Liver (tissue), 9 donors: ENCODE measurements around the gene GLIPR1L2. TPM values are rescaled to one million over a fixed set of nuclear protein-coding genes. Genes with fewer than 3 reads are reported as not detected.
"Not testable (repeated sequence)": the region's sequence is repeated elsewhere in the genome, so short reads cannot be mapped to it uniquely, and the experiment has no call there.

Experiments used
- DNase-seq: peaks from one replicate; pipeline ENCODE4 v3.0.0-alpha.2; 2017; ENCODE audit warnings: low spot score
- H3K27ac ChIP-seq, 2 donors: one replicate each; pipeline ENCODE4 v1.7.0; 2013; ENCODE audit warnings: inconsistent platforms in 2 of 2, low read length in 2 of 2, control low read depth in 1 of 2, low read depth in 1 of 2, mild to moderate bottlenecking in 1 of 2
- H3K27me3 ChIP-seq, 4 donors: one replicate each; pipeline versions ENCODE4 v1.6.1 to v1.7.0; 2013; ENCODE audit warnings: low read length in 3 of 4, inconsistent platforms in 1 of 4, mild to moderate bottlenecking in 1 of 4, moderate library complexity in 1 of 4; ENCODE audit not compliant: control insufficient read depth in 4 of 4, insufficient read depth in 4 of 4
- H3K36me3 ChIP-seq, 4 donors: one replicate each; pipeline versions ENCODE4 v1.6.1 to v1.7.0; 2013; ENCODE audit warnings: low read length in 3 of 4, mild to moderate bottlenecking in 3 of 4, low read depth in 1 of 4, moderate library complexity in 1 of 4; ENCODE audit not compliant: control insufficient read depth in 4 of 4, insufficient read depth in 3 of 4
- H3K4me1 ChIP-seq, 4 donors: one replicate each; pipeline versions ENCODE4 v1.6.1 to v1.7.0; 2013; ENCODE audit warnings: low read length in 3 of 4, mild to moderate bottlenecking in 3 of 4, moderate library complexity in 1 of 4; ENCODE audit not compliant: control insufficient read depth in 4 of 4, insufficient read depth in 4 of 4
- H3K4me3 ChIP-seq, 3 donors: one replicate each; pipeline versions ENCODE4 v1.6.1 to v1.7.0; 2013; ENCODE audit warnings: low read length in 3 of 3, control low read depth in 1 of 3, low read depth in 1 of 3, mild to moderate bottlenecking in 1 of 3
- H3K9ac ChIP-seq, 2 donors: one replicate each; pipeline ENCODE4 v1.7.0; 2013; ENCODE audit warnings: low read length in 2 of 2, mild to moderate bottlenecking in 2 of 2, moderate library complexity in 2 of 2, control low read depth in 1 of 2, low read depth in 1 of 2
- H3K9me3 ChIP-seq, 4 donors: one replicate each; pipeline versions ENCODE4 v1.6.1 to v1.7.0; 2013; ENCODE audit warnings: low read length in 3 of 4; ENCODE audit not compliant: control insufficient read depth in 4 of 4
- ATF3 ChIP-seq: IDR thresholded peaks from 2 replicates; pipeline ENCODE4 v1.6.1; 2016; ENCODE audit warnings: antibody characterized with exemption
- CTCF ChIP-seq: fragments of 150-350 bp; IDR thresholded peaks from 2 replicates; pipeline ENCODE4 v1.5.1; 2017; ENCODE audit warnings: improper control_type of control experiment, low read depth, low read length; ENCODE audit not compliant: missing input control
- EGR1 ChIP-seq, 2 donors: IDR thresholded peaks; 2 replicates each; pipeline ENCODE4 v1.6.1; 2016 to 2018; ENCODE audit warnings: antibody characterized with exemption in 2 of 2, low read depth in 2 of 2
- FOXA1 ChIP-seq: IDR thresholded peaks from 2 replicates; pipeline ENCODE4 v1.6.1; 2016; ENCODE audit warnings: antibody characterized with exemption
- FOXA2 ChIP-seq: IDR thresholded peaks from 2 replicates; pipeline ENCODE4 v1.6.1; 2016; ENCODE audit warnings: antibody characterized with exemption
- GABPA ChIP-seq, 2 donors: IDR thresholded peaks in 1 of 2; conservative IDR thresholded peaks in 1 of 2; 2 replicates each; pipeline ENCODE4 v1.6.1; 2016; ENCODE audit warnings: antibody characterized with exemption in 2 of 2, mild to moderate bottlenecking in 1 of 2, moderate library complexity in 1 of 2
- HNF4A ChIP-seq, 2 donors: conservative IDR thresholded peaks; 2 replicates each; pipeline ENCODE4 v1.6.1; 2016; ENCODE audit warnings: antibody characterized with exemption in 2 of 2, mild to moderate bottlenecking in 2 of 2
- HNF4G ChIP-seq: IDR thresholded peaks from 2 replicates; pipeline ENCODE4 v1.6.1; 2016; ENCODE audit warnings: antibody characterized with exemption
- JUND ChIP-seq, 2 donors: IDR thresholded peaks; 2 replicates each; pipeline ENCODE4 v1.6.1; 2016; ENCODE audit warnings: antibody characterized with exemption in 2 of 2
- MAX ChIP-seq: IDR thresholded peaks from 2 replicates; pipeline ENCODE4 v1.6.1; 2016; ENCODE audit warnings: antibody characterized with exemption
- RAD21 ChIP-seq, 2 donors: IDR thresholded peaks; 2 replicates each; pipeline ENCODE4 v1.6.1; 2016; ENCODE audit warnings: antibody characterized with exemption in 2 of 2, mild to moderate bottlenecking in 2 of 2
- REST ChIP-seq: IDR thresholded peaks from 2 replicates; pipeline ENCODE4 v1.6.1; 2016; ENCODE audit warnings: antibody characterized with exemption, mild to moderate bottlenecking
- RXRA ChIP-seq, 2 donors: IDR thresholded peaks; 2 replicates each; pipeline ENCODE4 v1.6.1; 2017 to 2018; ENCODE audit warnings: antibody characterized with exemption in 2 of 2, mild to moderate bottlenecking in 1 of 2
- SP1 ChIP-seq: IDR thresholded peaks from 2 replicates; pipeline ENCODE4 v1.6.1; 2018; ENCODE audit warnings: antibody characterized with exemption, mild to moderate bottlenecking
- TAF1 ChIP-seq: conservative IDR thresholded peaks from 2 replicates; pipeline ENCODE4 v1.6.1; 2016; ENCODE audit warnings: antibody characterized with exemption, mild to moderate bottlenecking
- YY1 ChIP-seq: IDR thresholded peaks from 2 replicates; pipeline ENCODE4 v1.6.1; 2016; ENCODE audit warnings: antibody characterized with exemption, mild to moderate bottlenecking
- ZBTB33 ChIP-seq: IDR thresholded peaks from 2 replicates; pipeline ENCODE4 v1.6.1; 2016; ENCODE audit warnings: antibody characterized with exemption
- WGBS: extraction: QIAGEN DNeasy Blood & Tissue Kit; methylation state at CpG from one replicate; pipeline ENCODE4 v1.1.7; 2013; 5-methylcytosine and 5-hydroxymethylcytosine counted together
- polyA plus RNA-seq, 2 donors: library from polyadenylated mRNA; stranded (reverse) in 1 of 2; unstranded in 1 of 2; fragments of 200-250 nt in 1 of 2; fragments of >200 nt in 1 of 2; fragmentation: Nextera tagmentation in 1 of 2; extraction: Ambion mirVana in 1 of 2; gene quantifications; one replicate each; pipeline versions ENCODE4 v1.2.1 to v1.2.3, GENCODE V29; 2013 to 2015
- total RNA-seq, 2 donors: library from RNA; depleted of rRNA; stranded (reverse); fragments of >200 nt; gene quantifications; one replicate each; pipeline ENCODE4 v1.2.3, GENCODE V29; 2014
- donor health status: healthy.
- donor health status: healthy.
- donor health status: healthy.
- donor health status: healthy.
- donor health status: healthy.

Gene GLIPR1L2
- total and polyA plus RNA-seq, 4 donors, result 0.05 to 0.38 (median 0.26) TPM

GRCh38 chr12:75444429-75445136, 53.7 kb downstream of the GLIPR1L2 start:
- 88% methylated on average over 6 of the region's 6 CpGs for WGBS
- Histone ChIP-seq H3K27ac (no peak overlapping the region), H3K9me3 (no peaks in the 10 kb centered on the region), H3K9ac (no peak overlapping the region), H3K36me3 (no peaks in the 10 kb centered on the region), H3K27me3 (no peaks in the 10 kb centered on the region), H3K4me1 (no peaks in the 10 kb centered on the region), H3K4me3 (no peak overlapping the region)
- TF ChIP-seq ZBTB33, result no peak
- TF ChIP-seq RAD21 (IDR thresholded peaks at IDR 0.05), result no peak
- TF ChIP-seq GABPA (IDR thresholded peaks at IDR 0.05 in 1 of 2, conservative IDR thresholded peaks at IDR 0.05 in 1 of 2), result no peak
- no peak for TF ChIP-seq FOXA2
- TF ChIP-seq TAF1, result no peak
- TF ChIP-seq ATF3, result no peak
- TF ChIP-seq REST, result no peak
- TF ChIP-seq EGR1 (IDR thresholded peaks at IDR 0.05; ENCODE audit: low read depth in 2 of 2), result no peak
- TF ChIP-seq HNF4A (conservative IDR thresholded peaks at IDR 0.05), result no peak
- TF ChIP-seq SP1, result no peak
- TF ChIP-seq HNF4G, result no peak
- no peak for TF ChIP-seq JUND (IDR thresholded peaks at IDR 0.05)
- no peak for TF ChIP-seq FOXA1
- no peak for TF ChIP-seq MAX
- no peak for TF ChIP-seq CTCF
- TF ChIP-seq RXRA (IDR thresholded peaks at IDR 0.05), result no peak
- no peak for TF ChIP-seq YY1
- no peak for DNase-seq

- WGBS, result 80% methylated on average over 7 of the region's 7 CpGs
- H3K27me3 ChIP-seq, H3K27ac ChIP-seq: not testable (repeated sequence)
These were observed 54.2 kb downstream of the GLIPR1L2 start for GRCh38 chr12:75445137-75445507.

More at GRCh38 chr12:75445137-75445507, 54.2 kb downstream of the GLIPR1L2 start:
- not testable (repeated sequence) for H3K36me3 ChIP-seq, H3K4me3 ChIP-seq, H3K9me3 ChIP-seq, H3K9ac ChIP-seq, DNase-seq, H3K4me1 ChIP-seq
